GM18517 (cell line): ENCODE data around the gene PIGS.

Experiments
- ATAC-seq: cut with Tn5 transposase; IDR thresholded peaks from one replicate; pipeline ENCODE4 v1.9.1; 2021; ENCODE audit warnings: mild to moderate bottlenecking, moderate library complexity; ENCODE audit not compliant: unreplicated experiment

Gene PIGS

DNA sequence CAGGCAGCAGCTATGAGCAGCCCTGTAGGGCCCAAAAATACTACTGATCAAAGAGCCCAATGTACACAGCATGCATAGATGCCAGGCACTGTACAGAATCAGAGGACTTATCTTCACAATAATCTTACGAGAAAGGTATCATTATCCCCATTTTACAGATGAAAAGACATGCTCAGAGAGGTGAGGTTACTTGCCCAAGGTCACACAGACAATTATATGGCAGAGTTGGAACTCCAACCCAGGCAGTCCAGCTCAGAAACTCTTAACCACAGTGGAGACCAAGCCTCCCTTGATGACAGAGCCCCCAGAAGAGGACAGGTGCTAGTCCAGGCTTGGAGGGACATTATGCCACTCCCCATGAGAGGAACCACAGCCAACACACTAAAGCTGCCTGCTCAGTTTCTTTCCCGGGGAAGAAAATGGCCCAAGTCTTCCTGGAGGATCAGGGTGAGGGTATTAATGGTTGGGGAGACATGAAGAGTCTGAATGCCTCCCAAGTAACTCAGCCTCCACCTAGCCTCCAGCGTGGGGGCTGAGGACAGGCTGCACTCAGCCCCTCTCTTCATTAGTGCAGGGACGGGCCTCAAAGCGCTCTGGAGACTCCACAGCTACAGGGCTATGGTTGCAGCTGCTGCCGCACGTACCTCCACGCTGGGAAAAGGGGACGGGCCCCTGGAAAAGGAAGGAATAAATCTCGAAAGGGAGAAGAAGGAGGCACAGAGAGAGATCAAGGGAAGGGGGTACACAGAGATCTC, 19.7 kb downstream of the PIGS start:
- no peak for ATAC-seq

- ATAC-seq = no peak
Measured at GRCh38 chr17:28550858-28551257, 20.5 kb downstream of the PIGS start.

DNA sequence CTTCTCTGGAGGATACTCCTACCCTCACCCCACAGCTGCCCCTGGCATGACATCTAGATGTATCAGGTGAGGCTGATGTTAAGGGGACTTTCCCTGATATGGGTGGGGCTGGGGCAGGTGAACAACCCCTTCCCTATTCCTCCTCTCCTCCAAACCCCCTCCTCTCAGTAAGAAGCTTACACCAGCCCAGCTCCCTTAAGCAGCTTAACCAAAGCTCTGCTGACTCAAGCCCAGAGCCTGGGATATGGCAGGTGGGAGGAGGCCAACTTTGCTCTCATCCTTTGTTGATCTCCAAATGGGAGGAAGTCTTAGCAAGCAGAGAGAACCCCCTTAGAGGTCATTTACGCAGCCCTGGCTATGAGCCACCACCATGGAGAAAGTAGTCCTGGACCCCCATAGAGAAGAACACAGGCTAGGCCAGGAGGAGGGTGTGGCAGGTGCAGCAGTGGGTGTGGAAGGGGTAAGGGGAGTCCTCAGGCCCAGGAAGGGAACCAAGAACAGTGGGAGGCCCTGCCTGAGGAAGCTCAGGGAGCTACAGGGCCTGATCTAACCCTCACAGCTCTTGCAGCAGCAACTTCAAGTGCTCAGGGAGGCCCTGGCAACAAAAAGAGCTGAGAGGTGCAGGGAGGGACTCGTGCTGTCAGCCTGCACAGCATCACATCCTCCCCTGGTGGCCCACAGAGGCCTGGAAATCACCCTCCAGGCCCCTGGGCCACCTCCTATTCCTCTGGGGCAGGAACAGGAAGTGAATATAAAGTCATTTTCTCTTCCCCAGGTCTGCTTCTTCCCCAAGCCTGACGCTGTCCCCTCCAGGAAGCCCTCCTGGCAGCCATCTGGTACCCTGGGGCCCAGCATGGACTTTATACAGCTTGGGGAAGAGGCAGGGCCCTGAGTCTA, 21.8 kb downstream of the PIGS start:
- ATAC-seq = no peak

DNA sequence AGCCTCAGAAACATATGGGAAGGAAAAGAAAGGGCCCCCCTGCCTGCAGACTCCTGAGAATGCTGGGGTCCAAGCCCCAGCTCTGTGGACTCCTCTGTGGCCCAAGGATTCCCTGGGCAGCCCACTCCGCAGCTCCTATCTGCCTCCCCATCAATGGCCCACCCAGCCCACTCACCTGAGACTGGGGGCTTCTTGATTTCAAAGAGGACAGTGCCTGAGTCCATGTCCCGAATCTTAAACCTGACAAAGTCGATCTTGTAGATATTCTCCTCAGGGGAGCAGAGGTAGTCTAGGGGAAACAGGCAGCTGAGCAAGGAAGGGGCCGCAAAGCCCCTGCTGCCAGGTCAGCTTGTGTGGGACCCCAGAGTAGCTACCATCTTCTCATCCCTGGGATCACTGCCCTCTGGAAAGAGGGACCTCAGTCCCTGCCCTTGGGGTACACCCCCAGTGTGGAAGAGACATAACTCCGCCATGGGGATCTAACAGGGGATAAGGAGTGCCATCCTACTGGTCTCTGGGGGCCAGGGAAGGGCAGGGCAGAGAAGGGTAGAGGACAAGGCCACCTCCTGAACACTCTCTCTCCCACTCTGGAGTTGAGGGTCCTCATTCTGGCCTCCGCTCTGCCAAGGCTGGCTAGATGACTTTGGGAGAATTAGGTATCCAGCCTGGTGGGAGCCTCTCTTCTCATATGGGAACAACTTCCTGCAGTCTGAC, 22.8 kb downstream of the PIGS start:
- ATAC-seq = no peak

- no peak for ATAC-seq
Measured at GRCh38 chr17:28547623-28548416, 23.5 kb downstream of the PIGS start.

GRCh38 chr17:28547096-28547622, 24.2 kb downstream of the PIGS start:
- ATAC-seq = no peak

- no peak for ATAC-seq
Measured at GRCh38 chr17:28545787-28546415, 25.4 kb downstream of the PIGS start.

- no peak for ATAC-seq
Measured at GRCh38 chr17:28545141-28545503, 26.2 kb downstream of the PIGS start.

- ATAC-seq = no peak
Measured at GRCh38 chr17:28544402-28545140, 26.8 kb downstream of the PIGS start.

DNA sequence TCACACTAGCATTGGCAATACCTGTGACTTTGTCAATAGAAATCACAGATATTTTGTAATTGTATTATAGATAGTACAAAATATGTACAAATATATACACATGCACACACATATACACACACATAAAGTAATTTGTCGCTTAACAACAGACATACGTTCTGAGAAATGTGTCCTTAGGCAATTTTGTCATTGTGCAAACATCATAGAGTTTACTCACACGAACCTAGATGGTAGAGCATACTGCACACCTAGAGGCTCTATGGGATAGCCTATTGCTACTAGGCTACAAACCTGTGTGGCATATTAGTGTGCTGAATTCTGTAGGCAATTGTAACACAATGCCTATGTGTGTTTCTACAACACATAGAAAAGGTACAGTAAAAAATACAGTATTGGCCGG, 29.9 kb downstream of the PIGS start:
- ATAC-seq = no peak

GRCh38 chr17:28540231-28540630, 31.1 kb downstream of the PIGS start:
- ATAC-seq = no peak

GRCh38 chr17:28538296-28538895, 32.9 kb downstream of the PIGS start:
- no peak for ATAC-seq

GRCh38 chr17:28537219-28537610, 34.1 kb downstream of the PIGS start:
- ATAC-seq = no peak

GRCh38 chr17:28536532-28537218, 34.6 kb downstream of the PIGS start:
- no peak for ATAC-seq

- ATAC-seq = no peak
Measured at GRCh38 chr17:28534740-28535375, 36.5 kb downstream of the PIGS start.

GRCh38 chr17:28533091-28533807, 38.1 kb downstream of the PIGS start:
- no peak for ATAC-seq
